LNCaP clone FGC (cell line): ENCODE data around the gene PCBP2.
"Not testable (repeated sequence)": the region's sequence is repeated elsewhere in the genome, so short reads cannot be mapped to it uniquely, and the experiment has no call there.

Experiments used
- DNase-seq: peaks from one replicate; pipeline ENCODE4 v3.0.0-alpha.2; 2011; ENCODE audit warnings: low read depth
- H3K4me3 ChIP-seq: 2 replicates; pipeline ENCODE4 v1.5.1; 2011; ENCODE audit warnings: mild to moderate bottlenecking, low read depth, low read length, control low read depth
- CTCF ChIP-seq: IDR thresholded peaks from 2 replicates; pipeline ENCODE4 v1.5.1; 2012; ENCODE audit warnings: mild to moderate bottlenecking; ENCODE audit not compliant: control insufficient read depth, insufficient read depth; ENCODE audit errors: extremely low read depth

Gene PCBP2

GRCh38 chr12:53451661-53452158 is at the start of gene PCBP2:
Gene PCBP2, plus strand, starts transcription at chr12:53452102. Its CDS starts 2,699 bp downstream, at chr12:53454801.
- peak; percentile 99 for DNase-seq
- peak within 1 kb of the TSS; percentile 72 for H3K4me3 ChIP-seq

GRCh38 chr12:53402351-53402750 is 49.6 kb upstream of the PCBP2 start:
- H3K4me3 ChIP-seq, DNase-seq: not testable (repeated sequence)

More at GRCh38 chr12:53451661-53452158, at the start of gene PCBP2:
- TF ChIP-seq CTCF: peak; percentile 92

- DNase-seq: no peak
- TF ChIP-seq CTCF: no peak
Observed at GRCh38 chr12:53402871-53403270, 49.0 kb upstream of the PCBP2 start.

GRCh38 chr12:53410951-53411350 is 41.0 kb upstream of the PCBP2 start:
- H3K4me3 ChIP-seq: no peak overlapping the region
- TF ChIP-seq CTCF: no peak
- DNase-seq: no peak

More at GRCh38 chr12:53402871-53403270, 49.0 kb upstream of the PCBP2 start:
- H3K4me3 ChIP-seq: no peak overlapping the region

- DNase-seq: no peak
- no peak for TF ChIP-seq CTCF
Observed at GRCh38 chr12:53413485-53414204, 38.3 kb upstream of the PCBP2 start.

GRCh38 chr12:53414756-53415417 is 37.0 kb upstream of the PCBP2 start:
- no peak for TF ChIP-seq CTCF
- DNase-seq: no peak
- H3K4me3 ChIP-seq: no peak overlapping the region

More at GRCh38 chr12:53413485-53414204, 38.3 kb upstream of the PCBP2 start:
- no peak overlapping the region for H3K4me3 ChIP-seq

- peak; percentile 75 for DNase-seq
- H3K4me3 ChIP-seq: not testable (repeated sequence)
Observed at GRCh38 chr12:53415752-53416389, 36.0 kb upstream of the PCBP2 start.

- not testable (repeated sequence) for DNase-seq
Observed at GRCh38 chr12:53417291-53417816, 34.5 kb upstream of the PCBP2 start.

More at GRCh38 chr12:53417291-53417816, 34.5 kb upstream of the PCBP2 start:
- not testable (repeated sequence) for H3K4me3 ChIP-seq
